Colonic mucosa (tissue), 4 donors: Measurements from ENCODE around the gene BCLAF3. TPM values are rescaled to one million over a fixed set of nuclear protein-coding genes. Genes with fewer than 3 reads are reported as not detected.

Experiments
- DNase-seq: peaks from one replicate; pipeline ENCODE4 v3.0.0-alpha.2; 2020
- H3K27ac ChIP-seq: fragments of 200-600 bp; one replicate; pipeline ENCODE4 v1.8.0; 2021
- H3K27me3 ChIP-seq: fragments of 200-600 bp; one replicate; pipeline ENCODE4 v1.8.0; 2021
- H3K36me3 ChIP-seq: fragments of 200-600 bp; one replicate; pipeline ENCODE4 v1.8.0; 2021
- H3K4me1 ChIP-seq: fragments of 200-600 bp; one replicate; pipeline ENCODE4 v1.8.0; 2021; ENCODE audit warnings: mild to moderate bottlenecking
- H3K4me3 ChIP-seq: fragments of 200-600 bp; one replicate; pipeline ENCODE4 v1.8.0; 2021
- H3K9ac ChIP-seq, 2 donors: one replicate each; pipeline ENCODE4 v1.7.0; 2013; ENCODE audit warnings: control low read depth in 2 of 2, low read depth in 2 of 2, low read length in 2 of 2
- H3K9me3 ChIP-seq: fragments of 200-600 bp; one replicate; pipeline ENCODE4 v1.8.0; 2021
- CTCF ChIP-seq: fragments of 200-600 bp; IDR thresholded peaks from one replicate; pipeline ENCODE4 v1.8.0; 2022; ENCODE audit warnings: antibody characterized with exemption, mild to moderate bottlenecking
- intact Hi-C: fragments of 100-400 bp; cut with DNase I; formaldehyde crosslinking; loops from one replicate; pipeline ENCODE4 v1.14.1; 2022
- total RNA-seq, 2 donors: library from RNA; stranded (reverse); fragmentation: NEBNext Ultra II Directional in 1 of 2; extraction: Animal tissue kit (Norgen Biotek cat#: 25700) in 1 of 2; gene quantifications; one replicate each; pipeline ENCODE4 v1.2.1, GENCODE V29; 2021
- donor health status: healthy.
- donor health status: DM: no; HTN: no; CAD: no.
- donor health status: DM: no; HTN: no; CAD: no.

BCLAF3 gene
- 10 to 100 TPM; 11.0 to 14.9 TPM for total RNA-seq

DNA sequence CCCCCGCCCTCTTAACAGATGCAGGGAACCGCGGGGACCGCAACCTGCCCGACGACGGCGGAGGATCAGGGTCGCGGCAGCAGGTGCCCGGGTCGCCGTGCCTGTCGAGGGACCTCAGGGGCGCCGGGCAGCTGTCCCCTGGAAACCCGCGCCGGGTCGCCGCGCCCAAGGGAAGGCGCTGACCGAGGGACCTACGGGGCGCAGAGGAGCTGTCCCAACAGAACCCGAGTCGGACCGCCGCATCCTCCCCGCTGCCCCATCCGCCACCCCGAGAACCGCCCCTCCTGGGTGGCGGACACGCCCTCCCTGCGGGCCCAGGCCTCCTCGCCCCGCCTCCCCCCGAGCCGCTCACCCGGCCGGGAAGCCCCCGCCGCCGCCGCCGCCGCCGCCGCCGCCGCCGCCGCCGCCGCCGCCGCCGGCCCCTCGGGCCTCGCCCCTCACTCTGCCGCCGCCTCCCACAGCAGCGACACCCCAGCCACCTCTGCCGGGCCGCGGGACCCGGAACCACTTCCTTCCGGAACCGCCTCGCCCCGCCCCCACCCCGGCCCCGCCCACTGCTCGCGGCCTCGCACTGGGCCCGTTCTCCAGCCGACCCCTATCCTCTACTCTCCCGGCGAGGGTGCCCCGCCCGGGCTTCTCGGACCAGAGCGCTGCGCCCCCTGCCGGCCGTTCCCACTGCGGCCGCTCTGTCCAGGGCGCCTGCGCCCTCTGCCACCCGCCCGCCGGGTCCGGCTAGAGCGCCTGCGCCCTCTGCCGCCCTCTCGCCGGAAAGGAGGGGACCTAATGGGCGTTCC lies at the start of gene BCLAF3:
TSS of gene BCLAF3 (minus strand) at position 506 of the 794 bp plus-strand sequence. CDS start 20,797 bp downstream, outside the sequence.
- Histone ChIP-seq H3K27ac (peak within 1 kb of the TSS; percentile 69), H3K36me3 (no peaks in the 10 kb centered on the region), H3K4me3 (peak within 1 kb of the TSS; percentile 65), H3K27me3 (no peaks in the 10 kb centered on the region), H3K9me3 (no peaks in the 10 kb centered on the region), H3K9ac (peak within 1 kb of the TSS; percentile 44 to 78), H3K4me1 (no peaks in the 10 kb centered on the region)
- TF ChIP-seq CTCF: peak; percentile 66
- peak; percentile 88 for DNase-seq
- intact Hi-C loops: loop anchor here (5.0 kb wide), 1 partner anchor 88 kb away; no protein-coding TSS in a partner anchor

DNA sequence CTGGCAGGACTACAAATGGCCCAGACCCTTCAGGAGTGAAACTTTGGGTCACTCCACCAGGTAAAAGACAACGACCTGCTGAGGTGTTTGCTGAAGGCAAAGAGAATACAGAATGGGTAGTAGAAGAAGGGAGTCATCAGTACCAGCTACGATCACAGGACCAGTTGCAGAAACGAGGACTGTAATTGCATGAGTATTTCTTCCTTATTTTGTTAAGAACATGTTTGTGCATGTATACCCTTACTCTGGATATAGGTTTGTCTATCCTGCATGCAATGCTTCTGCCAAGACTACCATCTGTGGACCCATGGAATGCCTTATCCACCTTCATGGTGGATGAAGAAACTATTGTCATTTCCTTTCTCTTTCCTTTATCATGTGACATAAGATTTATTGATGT lies 48.1 kb upstream of the BCLAF3 start:
- TF ChIP-seq CTCF: no peak
- H3K9ac ChIP-seq: no peak overlapping the region
- DNase-seq: no peak
- no peaks in the 10 kb centered on the region for H3K9me3 ChIP-seq
- no peaks in the 10 kb centered on the region for H3K36me3 ChIP-seq
- no peaks in the 10 kb centered on the region for H3K27me3 ChIP-seq
- intact Hi-C loops: no loop called here
- H3K4me1 ChIP-seq: no peaks in the 10 kb centered on the region
- H3K27ac ChIP-seq: no peak overlapping the region
- no peak overlapping the region for H3K4me3 ChIP-seq

- TF ChIP-seq CTCF: no peak
- no peaks in the 10 kb centered on the region for H3K27me3 ChIP-seq
- DNase-seq: no peak
- no peaks in the 10 kb centered on the region for H3K36me3 ChIP-seq
- intact Hi-C loops: no loop called here
- no peak overlapping the region for H3K9ac ChIP-seq
- no peak overlapping the region for H3K4me3 ChIP-seq
- H3K4me1 ChIP-seq: no peaks in the 10 kb centered on the region
- no peaks in the 10 kb centered on the region for H3K9me3 ChIP-seq
- H3K27ac ChIP-seq: no peak overlapping the region
These were observed 46.3 kb upstream of the BCLAF3 start for GRCh38 chrX:20037186-20037585.

- DNase-seq: no peak
- Histone ChIP-seq H3K27me3 (no peaks in the 10 kb centered on the region), H3K9ac (no peak overlapping the region), H3K36me3 (no peaks in the 10 kb centered on the region), H3K4me3 (no peak overlapping the region), H3K9me3 (no peaks in the 10 kb centered on the region), H3K4me1 (peaks cover 3% of the 10 kb centered on the region), H3K27ac (no peak overlapping the region)
- no peak for TF ChIP-seq CTCF
- intact Hi-C loops: no loop called here
These were observed 41.3 kb upstream of the BCLAF3 start for GRCh38 chrX:20032201-20032600.

- Histone ChIP-seq H3K27me3 (no peaks in the 10 kb centered on the region), H3K4me3 (no peak overlapping the region), H3K9ac (no peak overlapping the region), H3K36me3 (no peaks in the 10 kb centered on the region), H3K4me1 (peaks cover 3% of the 10 kb centered on the region), H3K9me3 (no peaks in the 10 kb centered on the region), H3K27ac (peak overlapping the region; percentile 51)
- DNase-seq: peak; percentile 82
- no peak for TF ChIP-seq CTCF
- intact Hi-C loops: no loop called here
These were observed 38.9 kb upstream of the BCLAF3 start for GRCh38 chrX:20029728-20030127.
